SH-SY5Y (cell line): ENCODE results near the gene TBC1D14.

Experiments
- GATA2 ChIP-seq: IDR thresholded peaks from 2 replicates; pipeline ENCODE4 v1.6.1; 2011; ENCODE audit warnings: mild to moderate bottlenecking, low read depth, low read length
- GATA3 ChIP-seq: IDR thresholded peaks from 2 replicates; pipeline ENCODE4 v1.6.1; 2011; ENCODE audit warnings: low read depth, mild to moderate bottlenecking, low read length, moderate library complexity

The TBC1D14 gene

DNA sequence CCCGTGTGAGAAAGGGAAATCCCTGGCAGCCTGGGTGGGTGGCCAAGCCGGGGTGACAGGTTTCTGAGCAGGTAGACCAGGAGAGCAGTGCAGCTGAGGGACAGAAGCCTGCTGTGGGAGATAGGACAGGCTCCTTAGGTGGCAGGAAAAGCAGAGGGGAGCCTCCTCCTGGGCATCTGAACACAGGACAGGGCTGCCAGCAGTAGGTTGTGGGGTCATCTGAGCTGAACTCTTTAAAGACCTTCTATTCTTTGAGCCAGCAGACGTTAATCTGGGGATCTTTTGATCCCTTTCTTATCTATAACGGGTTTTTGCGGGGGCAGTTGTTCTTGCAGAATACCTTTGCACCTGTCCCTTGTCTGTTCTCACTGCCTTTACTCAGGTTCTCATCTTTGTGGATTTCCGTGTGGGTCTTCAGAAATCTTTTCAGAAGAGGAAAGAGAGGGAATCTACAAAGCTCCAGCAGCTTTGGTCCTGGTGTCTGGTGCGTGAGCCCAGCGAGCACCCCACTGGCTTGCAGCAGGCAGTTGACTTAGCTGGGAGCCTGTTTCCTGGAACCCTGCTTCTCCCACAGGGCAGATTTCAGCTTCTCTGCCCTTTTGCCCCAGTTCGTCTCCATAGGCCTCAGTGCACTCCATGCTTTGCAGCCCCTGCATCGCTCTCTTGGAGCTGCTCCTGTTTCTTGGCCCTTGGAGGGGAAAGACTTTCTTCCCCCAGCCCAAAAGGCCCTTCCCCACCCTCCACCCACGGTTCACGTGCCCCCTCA is 97.7 kb downstream of the TBC1D14 start:
- no peak for TF ChIP-seq GATA2

DNA sequence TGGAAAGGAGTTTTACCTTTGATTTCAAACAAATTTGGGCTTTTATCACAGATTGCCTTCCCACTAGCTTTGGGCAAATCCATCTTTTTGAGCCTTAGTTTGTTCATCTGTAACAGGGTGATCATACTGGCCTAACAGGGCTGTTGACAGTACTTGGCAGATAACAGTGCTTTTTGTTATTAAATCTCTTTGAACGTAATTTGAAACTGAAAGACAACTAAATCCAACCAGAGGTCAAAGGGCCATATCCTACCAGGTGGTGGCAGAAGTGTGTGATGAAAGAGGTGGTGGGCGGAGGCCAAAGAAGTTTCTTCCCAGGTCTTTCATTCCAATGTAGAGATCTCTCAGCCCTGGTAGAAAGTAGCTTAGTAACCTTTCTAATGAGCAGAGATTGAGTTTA is 98.3 kb downstream of the TBC1D14 start:
- TF ChIP-seq GATA2 (no peak), GATA3 (no peak)

DNA sequence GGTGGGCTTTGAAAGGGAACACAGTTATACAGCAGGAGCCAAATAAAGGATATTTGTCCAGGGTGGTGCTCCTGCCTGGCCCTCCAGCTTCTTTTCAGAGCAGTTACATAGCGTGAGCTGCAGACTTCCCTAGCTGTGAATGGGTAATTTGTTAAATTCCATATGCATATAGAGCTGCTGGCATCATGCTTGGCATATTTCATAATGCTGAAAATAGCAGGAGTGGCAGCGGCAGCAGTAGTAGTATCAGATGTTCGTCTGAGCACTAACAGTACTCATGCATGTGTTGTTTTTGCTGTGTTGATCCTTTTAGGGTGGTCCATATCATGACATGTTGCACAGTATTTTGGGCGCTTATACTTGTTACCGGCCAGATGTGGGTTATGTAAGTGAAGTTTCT is 99.9 kb downstream of the TBC1D14 start:
- TF ChIP-seq GATA2 (no peak), GATA3 (no peak)

DNA sequence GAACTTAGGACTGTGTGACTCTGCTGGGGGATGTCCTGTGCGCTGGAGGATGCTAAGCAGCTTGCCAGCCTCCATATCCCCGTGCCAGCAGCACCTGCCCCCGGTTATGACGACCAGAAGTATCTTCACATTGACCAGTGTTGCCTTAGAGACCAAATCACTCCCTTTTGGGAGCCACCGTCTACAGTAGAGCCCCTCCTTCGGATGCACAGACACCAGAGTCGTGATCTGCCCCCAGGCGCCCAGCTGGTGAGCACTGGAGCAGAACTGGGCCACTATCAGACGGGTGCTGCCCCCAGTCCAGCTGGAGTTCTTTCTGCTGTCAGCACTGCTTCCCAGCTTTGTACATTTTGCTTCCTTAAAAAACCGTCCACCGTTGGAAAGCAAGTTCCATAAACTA is 103.5 kb downstream of the TBC1D14 start:
- TF ChIP-seq GATA2 (no peak), GATA3 (no peak)

DNA sequence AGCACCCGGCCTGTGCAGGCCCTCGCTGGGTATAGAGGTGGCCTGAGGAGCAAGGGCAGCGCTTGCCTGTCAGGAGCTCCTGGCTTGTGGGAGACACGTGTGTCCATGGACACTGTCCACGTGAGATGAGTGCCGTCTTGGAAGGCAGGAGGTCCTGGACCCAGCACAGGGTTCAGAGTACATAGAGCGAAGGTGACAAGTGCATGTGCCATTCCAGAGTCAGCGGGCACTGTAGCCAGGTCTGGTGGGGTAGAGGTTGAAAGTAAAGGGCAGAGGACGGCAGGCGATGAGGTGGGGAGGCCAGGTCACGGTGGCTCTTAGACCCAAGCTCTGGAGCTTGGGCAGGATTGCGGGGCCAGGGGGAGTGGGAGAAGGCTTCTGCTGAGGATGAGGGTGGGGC is 105.2 kb downstream of the TBC1D14 start:
- no peak for TF ChIP-seq GATA2

DNA sequence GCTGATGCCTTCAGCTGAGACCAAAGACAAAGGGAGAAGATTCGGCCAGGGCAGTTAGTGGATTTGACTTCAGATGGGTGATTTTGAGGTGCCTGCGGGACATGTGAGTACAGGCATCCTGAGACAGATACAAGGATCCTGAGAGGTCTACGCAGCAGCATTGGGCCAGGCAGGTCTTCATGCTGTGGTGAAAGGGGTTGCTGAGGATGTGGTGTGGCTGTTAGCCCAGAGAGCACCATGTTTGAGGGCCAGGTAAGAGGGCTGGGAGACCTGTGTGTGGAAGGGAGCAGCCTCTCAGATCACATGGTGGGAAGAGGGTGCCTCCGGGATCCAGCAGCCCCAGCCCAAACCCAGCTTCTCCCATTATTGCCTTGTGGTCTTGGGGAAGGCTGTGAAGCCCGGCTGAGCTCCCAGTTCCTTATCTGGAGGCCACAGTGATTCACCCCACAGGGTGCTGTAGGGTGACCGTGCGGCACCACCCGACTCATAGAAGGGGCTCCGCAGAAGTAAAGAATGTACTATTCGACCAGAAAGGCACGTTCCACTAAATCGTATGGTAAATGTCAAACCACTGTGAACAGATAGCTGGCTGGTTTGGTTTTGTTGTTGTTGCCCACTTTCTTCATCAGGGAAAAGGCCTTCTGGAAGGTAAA is 105.9 kb downstream of the TBC1D14 start:
- no peak for TF ChIP-seq GATA2
- TF ChIP-seq GATA3: no peak

DNA sequence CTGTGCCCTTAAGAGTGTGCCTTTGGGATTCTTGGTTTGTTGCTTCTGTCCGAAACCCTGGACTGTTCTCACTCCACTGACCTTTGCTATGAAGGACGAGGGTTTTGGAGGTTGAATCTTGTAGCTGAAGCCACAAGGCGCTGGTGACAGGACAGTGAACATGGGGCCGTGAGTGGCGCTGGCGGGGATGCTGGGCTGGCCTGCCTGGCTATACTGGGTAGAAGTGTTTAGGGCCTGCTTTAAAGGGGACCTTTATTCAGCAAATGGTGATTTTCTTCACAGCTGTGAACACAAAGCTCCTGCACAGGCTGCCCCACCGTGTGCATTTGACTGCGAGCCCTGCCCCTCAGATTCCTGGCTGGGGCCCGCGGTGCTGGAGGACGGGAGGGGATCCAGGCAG is 106.5 kb downstream of the TBC1D14 start:
- TF ChIP-seq GATA2 (no peak), GATA3 (no peak)

DNA sequence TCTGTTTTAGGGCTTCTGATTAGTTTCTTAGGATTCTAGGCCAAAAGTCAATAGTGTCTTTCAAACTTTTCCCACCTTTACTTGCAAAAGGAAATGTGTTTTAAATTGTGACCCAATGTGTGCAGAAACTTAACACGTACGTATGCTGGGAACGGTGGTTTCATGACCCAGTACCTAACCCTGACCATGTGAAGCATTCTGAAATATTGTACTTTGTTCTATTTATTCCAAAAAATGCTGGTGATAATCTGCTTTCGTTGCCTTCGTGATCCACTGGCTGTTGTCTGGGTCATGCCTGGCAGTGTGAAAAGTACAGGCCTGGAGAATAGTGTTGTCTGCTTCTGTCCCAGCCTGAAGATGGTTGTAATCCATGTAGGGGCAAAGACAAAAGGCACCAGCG is 106.9 kb downstream of the TBC1D14 start:
- TF ChIP-seq GATA2 (no peak), GATA3 (no peak)

DNA sequence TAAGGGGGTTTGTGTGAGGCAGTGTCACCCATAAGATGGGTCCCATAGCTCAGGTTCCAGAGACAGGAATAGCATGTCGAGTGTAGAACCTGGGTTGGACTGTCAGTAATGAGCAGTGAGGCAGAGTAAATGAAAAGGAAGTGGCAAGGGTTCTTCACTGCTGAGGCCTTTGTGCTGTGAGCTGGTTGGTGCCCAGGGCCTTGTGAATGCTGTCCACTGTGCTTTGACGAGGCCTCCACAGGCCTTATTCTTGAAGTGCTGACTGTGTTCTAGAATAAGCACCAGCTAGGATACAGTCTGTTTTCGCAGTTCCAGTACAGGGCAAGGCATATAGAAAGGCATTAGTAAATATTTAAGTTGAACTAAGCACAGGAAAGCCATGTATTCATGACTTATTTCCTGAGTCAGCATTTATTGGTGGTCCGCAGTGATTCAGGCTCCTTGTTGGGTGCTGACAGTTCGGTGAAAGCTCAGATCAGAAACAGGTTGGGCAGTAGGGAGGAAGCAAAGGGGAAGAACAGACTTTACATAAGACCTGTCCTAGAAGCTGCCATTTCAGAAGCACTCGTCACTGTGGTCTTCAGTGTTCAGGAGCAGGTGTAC is 107.9 kb downstream of the TBC1D14 start:
- no peak for TF ChIP-seq GATA2
- no peak for TF ChIP-seq GATA3

DNA sequence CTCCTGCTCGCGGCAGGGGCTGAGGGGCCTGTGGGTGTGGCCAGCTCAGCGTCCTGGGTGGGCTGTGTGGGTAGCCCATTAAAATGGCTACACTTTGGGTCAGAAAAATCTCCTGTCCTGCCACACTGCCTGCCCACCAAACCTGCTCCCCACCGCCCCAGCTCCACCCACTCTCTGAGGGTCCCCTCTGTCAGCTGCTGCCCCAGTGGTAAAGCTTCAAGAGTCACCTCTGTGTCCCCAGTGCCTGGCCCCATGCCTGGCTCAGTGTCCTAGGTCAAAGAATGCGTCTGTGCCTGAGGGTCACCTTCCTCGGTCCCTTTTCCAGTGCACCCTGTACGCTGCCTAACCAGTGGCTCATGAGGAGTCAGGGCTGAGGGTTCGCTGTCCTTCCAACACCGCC is 108.7 kb downstream of the TBC1D14 start:
- no peak for TF ChIP-seq GATA2
- TF ChIP-seq GATA3: no peak

DNA sequence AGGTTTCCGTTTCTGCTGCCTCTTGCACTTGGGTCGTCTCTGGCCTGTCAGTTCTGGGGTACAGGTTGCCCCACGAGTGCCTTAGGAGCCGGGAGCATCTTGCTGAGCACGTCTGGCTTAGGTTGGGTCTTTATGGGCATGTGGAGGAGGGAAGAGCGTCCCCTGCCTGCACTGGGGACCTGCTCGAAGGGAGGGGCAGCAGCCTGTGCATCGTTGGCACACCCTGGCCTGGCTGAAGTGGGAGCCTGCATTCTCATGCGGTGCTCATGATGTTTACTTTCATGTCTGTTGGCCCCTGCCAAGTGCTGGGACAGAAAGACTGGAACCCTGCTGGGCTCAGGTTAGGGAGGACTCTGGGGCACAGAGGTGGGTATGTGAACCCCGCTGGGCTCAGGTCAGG is 109.7 kb downstream of the TBC1D14 start:
- no peak for TF ChIP-seq GATA3
- no peak for TF ChIP-seq GATA2

DNA sequence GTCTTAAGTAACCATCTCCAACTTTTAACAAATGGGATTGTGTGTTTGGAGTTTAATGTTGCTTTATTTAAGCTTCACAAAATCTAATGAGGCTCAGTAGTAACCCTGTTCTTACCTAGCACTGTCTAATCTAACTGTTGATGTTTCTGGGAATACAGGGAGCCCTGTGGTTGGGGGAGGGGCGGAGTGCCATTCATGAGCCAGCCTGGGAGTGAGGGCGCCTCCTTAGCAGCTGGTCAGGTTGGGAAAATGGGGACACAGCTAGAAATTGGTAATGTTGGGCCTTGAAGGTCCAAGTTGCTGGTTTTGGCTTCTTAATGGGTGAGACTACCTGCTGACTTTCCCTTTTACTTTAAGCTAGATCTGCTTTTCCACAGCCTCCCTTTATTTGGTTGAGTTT is 110.7 kb downstream of the TBC1D14 start:
- TF ChIP-seq GATA3: no peak
- no peak for TF ChIP-seq GATA2

DNA sequence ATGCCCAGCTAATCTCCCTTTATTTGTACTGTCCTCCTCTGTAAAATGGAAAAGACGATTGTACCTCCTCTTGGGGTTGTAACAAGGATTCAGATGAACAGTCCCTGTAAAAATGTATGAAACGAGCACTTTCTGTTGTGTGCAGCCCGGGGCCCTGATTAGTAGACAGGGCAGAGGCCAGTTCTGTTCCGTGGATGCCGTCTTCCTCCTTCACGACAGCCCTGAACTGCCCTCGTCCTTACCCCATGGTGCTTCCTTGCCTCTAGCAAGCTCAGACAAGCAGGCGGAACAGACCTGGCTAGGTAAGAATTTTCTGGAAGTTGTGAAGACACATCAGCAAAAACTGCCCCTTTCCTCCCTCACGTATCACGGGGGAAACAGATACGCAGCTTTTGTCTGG is 111.2 kb downstream of the TBC1D14 start:
- no peak for TF ChIP-seq GATA3
- no peak for TF ChIP-seq GATA2

DNA sequence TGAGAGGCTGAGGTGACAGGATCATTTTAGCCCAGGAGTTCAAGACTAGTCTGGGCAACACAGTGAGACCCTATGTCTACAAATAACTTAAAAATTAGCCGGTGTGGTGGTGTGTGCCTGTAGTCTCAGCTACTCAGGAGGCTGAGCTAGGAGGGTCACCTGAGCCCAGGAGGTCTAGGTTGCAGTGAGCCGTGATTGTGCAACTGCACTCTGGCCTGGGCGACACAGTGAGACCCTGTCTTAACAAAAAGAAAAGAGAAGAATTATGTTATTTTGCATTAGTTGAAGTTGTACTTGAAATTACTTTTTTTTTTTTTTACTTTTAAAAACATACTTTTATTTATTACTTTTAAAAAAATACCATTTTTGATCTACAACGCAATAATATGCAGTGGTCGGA is 111.7 kb downstream of the TBC1D14 start:
- TF ChIP-seq GATA2 (no peak), GATA3 (no peak)

DNA sequence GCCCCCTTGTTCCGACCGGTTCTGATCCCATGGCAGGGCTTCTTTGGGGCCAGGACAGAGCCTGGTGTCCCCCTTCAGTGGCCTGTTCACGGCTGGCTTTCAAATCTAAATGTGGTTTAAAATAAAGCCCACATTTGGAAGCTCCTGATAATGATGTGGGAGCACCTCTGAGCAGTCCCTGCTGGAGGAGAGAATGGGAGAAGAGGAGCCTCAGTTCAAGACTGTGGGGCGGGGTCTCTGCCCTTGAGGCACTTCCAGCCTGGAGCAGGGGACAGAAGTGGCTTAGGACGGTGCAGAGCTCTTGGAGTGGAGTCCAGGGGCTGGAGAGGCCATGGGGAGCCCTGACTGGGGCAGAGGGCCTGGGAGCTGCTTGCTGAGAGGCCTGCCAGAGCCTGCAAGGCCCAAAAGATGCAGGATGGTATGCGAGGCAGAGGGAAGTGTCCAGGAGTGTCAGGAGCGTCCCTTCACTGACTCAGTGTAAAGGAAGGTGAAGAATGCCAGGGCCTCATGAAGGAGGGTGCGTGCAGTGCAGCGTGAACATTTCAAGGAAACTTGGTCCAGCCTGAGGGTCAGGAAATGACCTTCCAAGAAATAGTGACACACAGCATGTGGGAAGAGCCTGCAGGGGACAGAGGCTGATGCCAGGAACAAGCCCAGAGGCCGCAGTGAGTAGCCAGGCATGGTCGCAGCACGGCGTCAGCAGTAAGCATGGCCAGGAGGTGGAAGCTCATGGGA is 112.5 kb downstream of the TBC1D14 start:
- TF ChIP-seq GATA2 (no peak), GATA3 (no peak)

DNA sequence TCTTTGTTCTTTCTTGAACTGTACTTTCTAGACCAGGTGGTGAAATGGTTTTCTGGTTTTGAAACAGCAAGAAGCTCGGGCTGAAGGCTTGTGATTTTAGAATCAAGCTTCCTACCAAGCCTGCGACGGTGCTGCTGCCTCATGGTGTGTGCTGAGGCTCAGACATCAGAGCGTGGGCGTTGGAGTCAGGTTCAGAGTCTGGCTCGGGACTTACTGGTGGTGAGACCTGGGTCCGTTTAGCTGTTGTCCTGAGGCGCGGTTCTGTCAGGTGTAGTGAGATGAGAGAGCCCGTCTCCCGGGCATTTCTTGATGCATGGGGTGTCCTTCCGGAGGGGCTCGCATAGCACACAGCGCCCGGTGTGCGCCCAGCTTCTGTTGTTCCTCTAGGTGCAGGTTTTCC is 113.9 kb downstream of the TBC1D14 start:
- TF ChIP-seq GATA3 (no peak), GATA2 (no peak)
